Iris pigment epithelial cell (primary cell): ENCODE results near the gene MDC1.
A peak's percentile ranks its signal among the peaks of the same experiment; 100 is the strongest.

Source experiments
- DNase-seq: peaks from one replicate; pipeline ENCODE4 v3.0.0-alpha.2; 2011; ENCODE audit warnings: low read depth

Gene MDC1

DNA sequence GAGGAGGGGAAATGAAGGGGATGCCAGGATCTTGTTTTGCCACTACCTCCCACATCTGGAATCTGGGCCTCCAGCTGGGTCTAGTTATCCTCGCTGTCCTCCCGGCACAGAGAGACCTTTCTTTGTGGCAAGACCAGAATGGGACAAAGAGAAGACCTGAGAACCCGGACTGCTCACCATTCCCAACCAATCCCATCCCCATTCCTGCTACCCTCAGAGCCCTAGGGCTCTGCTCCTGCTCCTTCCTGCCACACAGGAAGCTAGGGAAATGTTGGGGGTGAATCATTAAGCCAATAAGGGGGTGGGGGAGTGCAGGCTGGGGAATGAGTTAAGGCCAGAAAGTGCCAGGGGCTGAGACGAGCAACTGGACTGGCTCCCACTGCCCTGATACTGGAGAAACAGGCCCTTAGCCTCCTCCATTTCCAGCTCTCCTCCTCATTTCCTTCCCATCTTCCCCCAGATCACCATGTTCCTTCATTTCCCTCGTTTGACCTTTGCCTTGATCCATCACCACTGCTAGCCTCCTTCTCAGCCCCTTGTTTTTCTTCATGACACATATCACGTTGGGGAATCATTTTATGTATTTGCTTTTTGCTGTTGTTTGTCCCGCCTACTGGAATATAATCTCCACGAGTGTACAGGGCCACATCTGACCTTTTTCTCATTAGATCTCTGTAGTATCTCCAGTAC lies 31.9 kb upstream of the MDC1 start:
- DNase-seq: no peak

DNA sequence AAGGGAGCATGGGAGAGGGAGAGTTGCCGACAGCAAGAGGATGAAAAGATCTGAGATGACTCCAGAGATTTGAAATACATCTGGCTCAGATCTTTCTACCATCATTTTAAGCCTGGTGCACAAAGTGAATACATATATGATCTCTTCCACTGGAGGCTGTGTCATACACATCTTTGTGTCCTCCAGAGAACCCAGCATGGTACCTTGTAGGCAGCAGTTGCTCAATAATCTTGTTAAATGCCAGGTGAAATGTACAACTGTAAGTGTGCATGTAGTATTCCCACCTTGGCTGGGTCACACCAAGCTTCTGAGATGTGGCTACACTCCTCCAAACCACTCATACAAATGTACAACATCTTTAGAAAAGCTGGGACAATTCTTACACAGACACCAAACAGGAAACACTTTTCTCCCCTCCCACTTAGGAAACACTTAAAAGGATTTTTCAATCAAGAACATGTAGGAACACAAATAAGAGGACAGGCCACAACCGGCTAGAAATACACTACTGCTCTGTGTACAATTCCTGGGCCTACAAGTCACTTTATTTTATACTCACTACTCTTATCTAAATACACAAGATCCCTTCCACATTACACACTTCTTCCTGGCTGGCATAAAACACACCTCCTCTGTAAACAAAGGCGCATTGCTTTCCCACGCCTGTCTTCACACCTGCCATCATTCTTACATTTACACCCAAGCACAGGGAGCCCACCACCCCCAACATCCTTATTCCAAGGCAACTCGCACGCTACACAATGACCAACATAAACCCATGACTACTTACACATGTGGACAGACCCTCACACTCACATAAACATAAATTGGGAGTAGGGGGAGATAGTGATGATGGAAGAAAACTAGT lies 31.1 kb upstream of the MDC1 start:
- no peak for DNase-seq

DNA sequence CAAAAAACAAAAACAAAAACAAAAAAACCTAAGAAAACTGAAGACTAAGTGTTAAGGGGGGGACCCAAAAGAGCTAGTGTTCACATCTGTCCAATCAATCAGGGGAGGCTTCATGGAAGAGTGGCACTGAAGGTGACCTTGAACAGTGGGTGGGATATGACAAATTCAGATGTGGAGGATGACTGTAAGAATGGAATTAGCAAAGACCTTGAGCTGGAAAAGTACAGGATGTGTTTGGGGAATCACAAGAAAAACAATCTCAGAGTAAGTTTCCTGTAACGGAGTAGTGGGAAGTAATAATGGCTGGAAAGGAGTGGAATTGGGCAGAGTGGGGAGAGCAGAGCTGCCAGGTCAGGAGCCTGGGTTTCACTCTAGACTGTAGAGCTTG lies 30.2 kb upstream of the MDC1 start:
- DNase-seq: no peak

DNA sequence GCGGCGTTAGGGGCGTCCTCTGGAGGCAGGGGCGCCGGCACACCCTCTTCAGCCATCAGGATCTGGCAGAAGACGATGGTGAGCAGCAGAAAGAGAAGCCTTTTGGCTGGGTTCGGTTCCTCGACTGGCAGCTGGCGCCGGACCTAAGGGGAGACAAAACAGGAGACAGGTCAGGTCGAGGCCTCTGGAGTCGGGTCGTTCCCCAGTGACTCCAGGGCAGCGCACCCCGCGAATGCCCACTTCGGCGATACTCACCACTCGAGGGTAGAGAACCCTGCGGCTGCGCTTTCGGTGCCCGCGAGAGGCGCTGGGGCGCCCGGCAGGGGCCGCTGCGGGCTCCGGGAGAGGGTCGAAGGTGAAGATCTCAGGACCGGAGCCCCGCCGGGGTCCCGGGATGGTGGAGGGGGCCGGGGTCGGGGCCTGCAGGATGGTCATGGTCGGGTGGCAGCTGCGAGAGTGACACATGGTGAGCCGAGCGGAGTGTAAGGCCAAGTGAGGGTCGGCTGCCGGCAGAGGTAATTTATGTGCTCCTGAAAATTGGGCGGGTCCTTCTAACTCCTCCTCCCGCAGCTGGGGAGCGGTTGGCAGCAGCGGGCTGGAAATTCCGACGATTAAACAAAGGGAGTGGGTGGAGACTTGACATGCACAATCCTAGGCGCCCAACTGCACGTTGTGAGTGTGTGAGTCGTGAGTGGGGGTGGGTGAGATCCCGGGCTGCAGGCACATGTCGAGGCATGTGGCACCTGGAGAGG lies 27.1 kb upstream of the MDC1 start, which contains the start of gene IER3:
Gene IER3, minus strand, starts transcription at position 494 of the 752 bp plus-strand sequence. Its CDS starts 29 bp downstream, at position 465.
- DNase-seq: peak; percentile 93

DNA sequence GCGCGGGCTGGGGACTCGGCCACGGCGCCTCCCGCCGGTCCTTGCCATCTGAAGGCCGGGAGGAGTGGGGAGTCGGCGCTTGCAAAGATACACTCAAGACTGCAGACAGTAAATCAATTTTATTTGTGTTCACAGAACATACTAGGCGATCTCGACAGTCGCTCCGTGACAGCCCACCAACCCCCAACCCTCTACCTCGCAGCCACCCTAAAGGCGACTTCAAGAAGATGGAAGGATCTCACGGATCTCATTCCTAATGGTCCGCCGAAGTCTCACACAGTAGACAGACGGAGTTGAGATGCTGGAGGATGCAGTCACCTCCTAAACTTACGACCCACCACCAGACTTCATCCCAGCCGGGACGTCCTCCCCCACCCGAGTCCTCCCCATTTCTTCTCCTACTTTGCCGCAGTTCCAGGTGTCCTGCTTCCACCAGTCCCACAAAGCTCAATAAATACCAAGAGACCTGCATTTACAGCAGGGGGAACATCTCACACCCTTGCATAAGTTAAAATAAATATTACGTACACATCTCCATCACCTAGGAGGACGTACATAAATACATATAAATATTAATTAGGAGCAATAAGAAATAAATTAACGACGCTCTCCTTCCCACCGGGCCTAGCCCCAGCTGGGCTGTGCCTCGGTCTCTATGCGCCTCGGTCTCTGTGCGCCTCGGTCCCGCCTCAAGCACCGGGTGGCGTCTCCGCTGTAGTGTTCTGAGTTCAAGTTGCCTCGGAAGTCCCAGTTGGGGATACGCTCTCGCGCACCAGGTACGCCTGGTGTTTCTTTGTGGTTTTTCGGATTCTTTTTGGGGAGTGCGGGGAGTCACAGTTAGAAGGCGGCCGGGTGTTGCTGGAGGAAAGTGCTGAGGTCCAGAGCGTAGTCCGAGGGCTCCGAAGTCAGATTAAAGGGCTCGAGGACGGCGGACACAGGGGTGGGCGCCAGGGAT lies 26.3 kb upstream of the MDC1 start:
- peak; percentile 44 for DNase-seq

DNA sequence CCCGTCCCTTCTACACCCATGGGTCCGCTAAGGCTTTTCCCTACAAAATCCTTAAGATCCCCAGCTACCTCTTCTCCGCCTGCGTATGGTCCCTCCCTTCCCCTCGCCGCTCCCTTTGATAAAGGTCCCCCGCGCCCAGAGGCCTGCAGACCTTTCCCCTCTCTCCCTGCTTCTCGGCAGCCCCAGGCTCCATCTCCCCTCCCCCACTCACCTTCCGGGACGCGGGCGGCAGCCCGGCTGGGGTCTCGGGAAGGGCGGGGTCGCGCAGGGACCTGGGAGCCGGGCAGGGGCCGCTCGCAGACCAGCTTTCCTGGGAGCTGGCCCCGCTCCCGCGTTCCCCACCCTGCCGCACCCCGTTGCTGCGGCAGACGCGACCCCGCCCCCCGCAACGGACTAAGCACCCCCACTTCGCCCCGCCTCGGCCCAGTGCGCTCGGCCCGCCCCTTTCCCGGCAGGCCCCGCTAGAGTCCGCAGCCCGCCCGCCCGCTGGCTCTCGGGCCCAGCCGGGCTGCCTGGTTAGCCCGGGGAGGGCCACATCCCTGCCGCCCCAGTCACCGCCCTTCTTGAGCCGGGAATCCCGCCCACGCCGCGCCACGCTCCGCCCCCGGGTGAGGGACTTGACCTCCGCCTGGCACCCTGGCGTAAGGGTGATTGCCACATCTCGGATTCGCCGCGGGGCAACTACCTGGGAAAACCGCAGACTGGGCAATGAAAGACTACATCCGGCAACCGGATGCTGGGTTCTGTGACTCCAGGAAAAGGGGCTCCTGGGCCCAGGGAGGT lies 25.4 kb upstream of the MDC1 start, which contains the start of gene FLOT1:
Gene FLOT1, minus strand, starts transcription at position 372 of the 783 bp plus-strand sequence. CDS start 498 bp downstream, outside the sequence.
- DNase-seq: peak; percentile 97

DNA sequence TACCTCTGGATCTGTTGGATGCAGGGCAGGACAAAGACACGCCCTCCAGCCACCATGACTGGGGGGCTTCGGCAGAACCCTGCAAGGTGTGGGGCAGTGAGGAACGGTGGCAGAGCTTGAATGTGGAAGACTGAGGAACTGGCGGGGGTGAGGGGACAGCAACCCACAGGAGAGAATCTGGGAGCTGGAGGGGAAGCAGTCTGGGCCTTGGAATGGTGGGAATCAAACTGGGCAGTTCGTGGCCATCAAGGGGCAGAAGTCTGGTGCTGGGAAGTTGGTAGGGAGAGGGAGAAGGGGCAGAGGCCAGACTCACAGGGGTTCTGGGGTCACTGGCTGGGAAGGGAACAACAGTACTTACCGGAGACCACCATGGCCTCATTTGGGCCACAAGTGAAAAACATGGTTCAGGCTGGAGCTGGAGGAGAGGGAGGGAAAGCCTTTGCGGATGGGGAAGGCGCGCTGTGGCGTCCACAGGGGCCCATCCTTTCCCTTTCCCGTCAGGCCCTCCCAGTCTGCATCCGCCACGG lies 24.8 kb upstream of the MDC1 start:
- no peak for DNase-seq

DNA sequence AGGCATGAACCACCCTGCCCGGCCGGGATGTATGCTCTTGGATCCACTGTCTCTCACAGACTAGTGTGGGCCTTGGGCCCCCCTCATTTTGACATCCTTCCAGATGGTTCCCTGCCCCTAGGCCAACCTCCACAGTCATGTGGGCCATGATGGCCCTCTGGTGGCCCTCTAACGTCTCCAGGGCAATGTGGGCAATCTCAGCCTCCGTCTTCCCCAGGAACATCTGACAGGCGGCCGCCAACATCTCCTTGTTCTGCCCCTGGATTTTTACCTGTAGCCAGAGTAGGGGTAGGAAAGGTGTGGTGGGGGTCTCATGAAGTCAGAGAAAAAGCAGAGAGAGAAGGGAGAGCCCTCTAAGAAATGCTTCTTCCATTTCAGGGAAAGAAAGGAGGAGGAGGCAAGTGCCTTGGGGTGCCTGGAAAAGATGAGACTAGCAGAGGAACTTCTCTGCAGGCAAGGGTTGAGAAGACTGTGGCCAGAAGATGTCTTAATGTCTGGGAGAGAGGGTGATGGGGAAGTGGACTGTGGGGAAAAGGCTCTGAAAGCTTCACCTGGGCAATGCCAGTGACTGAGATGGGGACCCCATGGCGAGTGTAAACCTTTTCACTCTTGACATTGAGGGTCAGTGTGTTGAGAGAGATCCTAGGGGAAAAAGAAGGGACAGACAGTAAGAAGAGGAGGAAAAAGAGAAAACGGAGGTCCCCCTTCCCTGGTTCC lies 24.1 kb upstream of the MDC1 start:
- DNase-seq: peak; percentile 46

DNA sequence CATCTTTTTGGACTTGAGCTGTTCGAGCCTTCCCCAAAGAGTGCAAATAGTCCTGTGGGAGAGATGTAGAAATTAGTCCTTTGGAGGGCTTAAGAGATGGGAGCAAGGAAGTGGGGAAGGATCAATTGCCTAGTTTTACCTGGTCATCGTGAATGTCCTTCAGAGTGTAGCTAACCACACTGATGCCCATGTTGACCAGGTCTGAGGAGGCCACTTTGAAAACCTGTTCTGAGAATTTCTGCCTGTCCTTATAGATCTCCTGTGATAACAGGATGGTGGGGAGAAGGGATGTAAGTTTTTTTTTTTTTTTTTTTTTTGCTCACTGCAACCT lies 23.4 kb upstream of the MDC1 start:
- no peak for DNase-seq

DNA sequence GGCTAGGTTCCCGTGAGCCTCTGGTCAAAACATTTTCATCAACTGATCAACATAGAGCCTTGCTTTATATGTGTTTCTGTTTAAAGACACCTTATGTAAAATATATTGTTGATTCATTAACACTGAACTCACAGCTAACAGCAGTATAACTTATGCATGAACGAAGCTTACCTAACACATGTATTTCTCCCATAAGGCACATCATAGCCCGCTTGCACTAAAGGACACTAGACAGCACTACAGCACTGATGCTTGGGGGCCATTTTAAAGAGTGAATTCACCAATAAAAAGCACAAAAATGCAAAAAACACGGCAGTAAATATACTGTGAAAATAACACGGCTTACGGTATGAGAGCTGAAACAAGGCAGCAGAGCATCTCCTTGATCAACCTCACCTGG lies 21.5 kb upstream of the MDC1 start:
- DNase-seq: no peak

DNA sequence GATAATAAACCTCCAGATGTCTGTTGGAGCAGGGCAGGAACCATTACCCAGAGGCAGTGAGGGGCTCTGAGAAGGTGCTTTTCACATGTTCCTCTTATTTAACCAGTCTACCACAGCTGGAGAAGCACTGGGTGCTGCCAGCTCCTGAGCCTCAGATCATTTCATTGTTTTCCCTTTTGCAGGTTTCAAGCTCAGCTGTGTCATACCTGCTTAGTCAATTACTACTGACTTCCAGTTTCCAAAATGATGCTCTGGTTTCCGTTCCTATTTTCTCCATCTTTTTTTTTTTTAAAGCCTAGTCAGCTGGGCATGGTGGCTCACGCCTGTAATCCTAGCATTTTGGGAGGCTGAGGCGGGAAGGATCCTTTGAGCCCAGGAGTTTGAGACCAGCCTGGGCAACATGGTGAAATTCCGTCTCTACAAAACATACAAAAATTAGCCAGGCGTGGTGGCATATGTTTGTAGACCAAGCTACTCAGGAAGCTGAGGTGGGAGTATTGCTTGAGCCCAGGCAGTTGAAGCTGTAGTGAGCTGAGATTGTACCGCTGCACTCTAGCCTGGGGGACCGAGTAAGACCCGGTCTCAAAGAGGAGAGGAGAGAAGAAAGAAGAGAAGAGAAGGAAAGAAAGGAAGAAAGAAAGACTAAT lies 18.7 kb upstream of the MDC1 start:
- DNase-seq: no peak

DNA sequence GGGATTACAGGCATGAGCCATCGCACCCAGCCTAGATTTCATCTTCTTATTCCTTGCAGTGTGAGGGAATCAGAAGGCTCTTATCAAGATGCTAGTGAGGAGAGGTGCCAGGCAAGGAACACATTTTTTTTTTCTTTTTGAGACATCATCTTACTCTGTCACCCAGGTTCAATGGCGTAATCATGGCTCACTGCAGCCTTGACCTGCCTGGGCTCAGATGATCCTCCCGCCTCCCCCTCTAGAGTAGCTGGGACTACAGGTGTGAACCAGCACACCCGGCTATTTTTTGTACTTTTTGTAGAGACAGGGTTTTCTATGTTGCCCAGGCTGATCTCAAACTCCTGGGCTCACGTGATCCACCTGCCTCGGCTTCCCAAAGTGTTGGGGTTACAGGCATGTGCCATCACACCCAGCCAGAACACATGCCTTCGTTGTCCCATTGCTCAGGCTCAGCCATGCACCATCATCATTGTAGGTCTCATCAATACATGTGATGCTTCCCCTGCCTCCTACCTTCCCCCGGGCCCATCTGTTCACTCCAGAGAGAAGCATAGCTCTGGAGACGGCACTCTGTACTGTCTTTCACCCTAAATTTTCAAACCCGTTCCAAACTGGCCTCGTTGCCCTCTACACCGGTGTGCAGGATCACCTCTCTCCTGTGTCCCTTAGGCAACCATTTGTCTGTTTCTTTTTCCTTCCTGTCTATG lies 15.3 kb upstream of the MDC1 start:
- no peak for DNase-seq

DNA sequence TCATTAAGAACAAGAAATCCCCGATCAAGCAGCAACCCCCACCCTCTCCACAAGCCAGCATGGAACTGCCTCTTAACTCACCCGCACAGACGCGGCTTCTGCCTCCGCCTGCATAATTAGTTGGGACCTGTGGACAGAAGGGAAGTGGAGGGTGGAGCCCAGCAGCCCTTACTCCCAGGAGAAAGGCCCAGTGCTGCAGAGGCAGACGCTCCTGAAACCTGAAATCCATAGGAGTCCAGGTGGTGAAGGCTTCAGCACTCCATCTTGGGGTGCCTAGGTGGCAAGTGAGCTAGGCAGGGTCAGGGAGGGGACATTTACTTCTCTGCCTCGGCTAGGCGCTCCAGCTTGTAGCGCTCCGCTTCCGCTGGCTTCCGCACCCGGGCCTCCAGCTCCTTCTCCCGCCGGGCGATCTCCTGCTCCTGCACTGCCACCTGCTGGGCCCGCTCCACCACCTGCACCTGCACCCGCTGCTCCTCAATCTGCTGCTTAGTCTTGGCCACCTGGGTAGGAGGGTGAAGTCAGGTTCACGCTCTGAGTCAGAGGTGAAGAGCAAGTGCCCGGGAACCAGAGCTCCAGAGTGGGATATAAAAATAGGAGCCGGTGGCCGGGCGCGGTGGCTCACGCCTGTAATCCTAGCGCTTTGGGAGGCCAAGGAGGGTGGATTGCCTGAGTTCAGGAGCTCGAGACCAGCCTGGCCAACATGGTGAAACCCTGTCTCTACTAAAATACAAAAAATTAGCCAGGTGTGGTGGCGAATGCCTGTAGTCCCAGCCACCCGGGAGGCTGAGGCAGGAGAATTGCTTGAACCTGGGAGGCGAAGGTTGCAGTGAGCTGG lies 13.7 kb upstream of the MDC1 start:
- peak; percentile 68 for DNase-seq

DNA sequence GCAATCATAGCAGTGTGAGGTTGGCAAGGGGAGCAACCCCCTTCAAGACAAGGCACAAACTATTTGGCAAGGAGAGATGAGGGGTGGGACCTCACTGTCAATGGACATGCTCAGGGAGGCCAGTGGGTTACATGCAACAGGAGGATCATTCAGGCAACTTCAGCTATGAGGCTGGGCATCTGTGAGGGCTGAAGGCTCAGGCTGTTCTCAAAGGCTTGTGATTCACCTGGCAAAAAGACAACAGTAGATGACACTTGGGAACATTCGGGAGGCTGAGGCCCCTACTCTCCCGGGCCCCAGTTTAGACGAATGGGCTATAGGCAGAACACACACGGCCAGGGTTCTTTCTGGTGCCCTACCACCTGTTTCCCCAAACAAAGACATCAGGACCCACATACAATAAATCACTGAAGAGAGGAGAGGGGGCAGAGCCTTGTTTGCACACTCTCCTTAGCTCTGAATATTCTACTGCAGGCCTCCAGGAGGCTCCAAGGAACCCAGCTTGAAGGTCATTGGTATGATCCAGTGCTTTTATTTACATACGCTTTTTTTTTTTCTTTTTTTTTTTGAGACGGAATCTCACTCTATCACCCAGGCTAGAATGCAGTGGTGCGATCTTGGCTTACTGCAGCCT lies 11.0 kb upstream of the MDC1 start:
- peak; percentile 72 for DNase-seq

DNA sequence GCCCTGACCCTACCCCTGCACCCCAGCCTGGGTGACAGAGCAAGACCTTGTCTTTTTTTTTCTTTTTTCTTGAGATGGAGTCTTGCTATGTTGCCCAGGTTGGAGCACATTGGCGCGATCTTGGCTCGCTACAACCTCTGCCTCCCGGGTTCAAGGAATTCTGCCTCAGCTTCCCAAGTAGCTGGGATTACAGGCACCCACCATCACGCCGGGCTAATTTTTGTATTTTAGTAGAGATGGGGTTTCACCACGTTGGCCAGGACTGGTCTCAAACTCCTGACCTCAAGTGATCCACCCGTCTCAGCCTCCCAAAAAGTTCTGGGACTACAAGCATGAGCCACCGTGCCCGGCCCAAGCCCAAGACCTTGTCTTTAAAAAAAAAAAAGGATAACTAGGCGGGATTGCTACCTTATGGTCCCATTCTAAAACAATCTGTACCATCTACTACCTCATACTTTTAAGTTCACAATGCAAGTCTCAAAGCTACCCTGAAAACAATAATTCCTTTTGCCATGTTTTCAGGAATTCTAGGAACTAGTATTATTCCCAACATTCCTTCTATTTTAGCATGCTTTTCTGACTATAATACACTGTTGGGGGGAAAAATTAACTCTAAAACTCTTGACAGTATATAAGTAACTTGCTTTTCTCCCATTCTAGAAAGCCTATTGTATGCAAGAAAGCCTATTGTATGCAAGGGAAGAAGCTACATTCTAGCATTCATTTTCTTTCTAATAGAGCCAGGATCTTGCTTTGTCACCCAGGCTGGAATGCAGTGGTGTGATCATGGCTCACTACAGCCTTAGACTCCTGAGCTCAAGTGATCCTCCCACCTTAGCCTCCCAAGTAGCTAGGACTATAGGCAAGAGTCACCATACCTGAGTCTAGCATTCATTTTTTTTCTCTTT lies 9.7 kb upstream of the MDC1 start:
- DNase-seq: no peak
